NCI-H1436 (cell line): Measurements from ENCODE around the gene IL17C.

Experiments used
- DNase-seq: peaks from one replicate; lab custom pipeline; 2025; lab: John Stamatoyannopoulos, UW

IL17C gene

DNA sequence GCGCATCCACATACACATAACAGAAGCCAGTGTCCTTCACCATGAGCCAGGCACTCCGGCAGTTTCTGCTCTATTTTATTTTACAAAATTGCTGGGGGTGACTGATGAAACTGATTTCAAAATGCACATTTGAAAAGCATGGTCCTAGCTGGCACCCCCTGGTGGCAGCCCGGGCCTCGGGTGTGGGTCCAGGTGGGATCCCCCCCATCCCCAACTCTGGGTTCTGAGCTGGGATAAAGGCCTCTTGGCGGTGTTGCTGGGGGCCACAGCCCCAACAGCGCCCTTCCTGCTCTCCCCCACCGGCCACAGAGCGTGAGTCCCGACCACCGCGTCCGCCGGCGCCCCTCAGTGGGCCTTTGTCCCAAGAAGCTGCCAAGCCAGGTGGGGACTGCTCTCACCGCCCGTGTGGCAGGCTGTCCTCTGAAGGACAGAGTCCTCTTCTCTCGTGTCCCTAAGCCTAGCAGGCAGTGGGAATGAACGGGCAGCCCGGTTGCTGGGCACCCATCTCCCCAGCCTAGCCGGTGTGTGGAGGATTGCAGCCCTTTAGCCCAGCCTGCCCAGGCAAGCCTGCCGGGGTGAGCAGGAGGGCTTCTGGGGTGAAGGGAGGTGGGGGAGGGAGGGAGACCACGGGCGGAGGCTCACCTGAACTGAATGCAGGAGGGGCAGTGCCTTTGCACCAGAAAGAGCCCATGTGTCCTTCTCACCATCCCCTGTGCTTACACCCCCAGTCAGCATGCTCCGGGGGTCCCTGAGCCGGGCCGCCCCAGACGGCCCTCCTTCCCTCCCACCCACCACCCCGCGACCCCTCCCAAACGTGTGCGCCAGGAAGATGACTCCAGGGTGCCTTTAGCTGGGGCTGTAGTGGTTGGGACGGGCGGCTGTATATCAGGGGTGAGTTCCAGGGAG, 47.0 kb downstream of the IL17C start:
- peak; percentile 36 for DNase-seq

GRCh38 chr16:88686062-88686438, 47.7 kb downstream of the IL17C start:
- DNase-seq: peak; percentile 76

GRCh38 chr16:88686439-88687253, 48.3 kb downstream of the IL17C start, which contains the start of gene SNAI3:
Gene SNAI3, minus strand, starts transcription at chr16:88686507. Its CDS starts 101 bp downstream, at chr16:88686406.
- peak; percentile 80 for DNase-seq

DNA sequence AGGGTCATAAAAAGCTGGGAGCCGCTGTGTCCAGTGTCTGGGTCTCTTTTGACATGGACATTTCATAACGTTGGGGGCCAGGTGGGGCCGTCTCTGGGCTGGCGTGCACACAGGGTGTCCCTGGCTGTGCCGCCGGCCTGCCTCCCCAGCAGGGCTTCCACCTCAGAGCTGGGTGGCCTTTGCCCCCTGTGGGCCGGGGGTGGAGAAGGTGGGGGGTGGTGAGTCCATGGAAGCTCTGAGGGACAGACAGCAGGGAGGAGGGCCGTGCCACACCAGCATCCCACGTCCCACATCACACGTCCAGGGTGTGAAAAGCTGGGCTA, 48.8 kb downstream of the IL17C start:
- DNase-seq: no peak

- no peak for DNase-seq
These were observed 49.3 kb downstream of the IL17C start for GRCh38 chr16:88687676-88688012.

DNA sequence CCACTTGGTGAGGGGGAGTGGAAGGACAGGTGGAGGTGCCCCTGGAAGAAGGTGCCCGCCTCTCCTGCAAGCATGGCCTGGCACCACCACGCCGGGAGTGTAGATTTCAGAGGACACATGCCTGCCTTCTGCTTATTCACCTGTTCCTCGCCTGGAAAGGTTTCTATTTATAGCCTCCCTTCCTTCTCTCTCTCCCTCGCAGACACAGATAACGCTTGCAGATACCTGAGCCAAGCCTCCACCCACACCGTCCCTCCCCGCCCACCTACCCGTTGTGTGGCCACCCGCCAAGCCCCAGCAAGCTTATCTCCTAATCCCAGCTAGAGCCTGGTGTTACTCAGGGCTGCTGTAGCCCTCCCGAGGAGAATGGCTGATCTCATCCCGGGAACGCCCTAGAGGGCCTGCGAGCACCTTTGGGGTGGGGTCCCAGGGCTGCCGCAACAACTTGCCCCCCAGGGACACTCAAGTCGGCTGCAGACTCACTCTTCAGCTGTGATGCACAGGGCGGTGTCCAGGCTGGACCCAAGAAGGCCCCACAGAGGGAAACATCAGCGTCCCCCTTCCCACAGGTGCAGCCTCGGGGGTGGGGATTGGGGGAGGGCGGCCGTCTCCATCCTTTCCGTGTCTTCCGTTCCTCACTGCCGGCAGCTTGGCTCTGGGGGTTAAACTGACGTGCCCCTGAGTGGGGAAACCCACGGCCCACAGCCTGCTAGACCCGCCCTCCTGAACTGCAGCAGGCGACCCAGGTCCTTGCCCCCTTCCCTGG, 49.8 kb downstream of the IL17C start:
- DNase-seq: no peak
